SU-DHL-6 (cell line): Measurements from ENCODE around the gene NOS1AP.

Source experiments
- CTCF ChIP-seq: fragments of 200-600 bp; sonication (generic); IDR thresholded peaks from one replicate; pipeline ENCODE4 v1.5.1; 2017; ENCODE audit warnings: antibody characterized with exemption, mild to moderate bottlenecking, low read length, moderate library complexity; ENCODE audit not compliant: insufficient read depth, poor library complexity, severe bottlenecking
- EZH2phosphoT487 ChIP-seq: fragments of 200-600 bp; sonication (generic), shearing (Covaris generic); conservative IDR thresholded peaks from 2 replicates; pipeline ENCODE4 v1.6.1; 2018; ENCODE audit warnings: mild to moderate bottlenecking, antibody characterized with exemption, low read length, moderate library complexity, mixed read lengths

- no peak for TF ChIP-seq CTCF
- TF ChIP-seq EZH2phosphoT487 = no peak
These were observed 5.0 kb downstream of the NOS1AP start for GRCh38 chr1:162074276-162075005.
